Measurements from ENCODE around the gene CYFIP1.

CYFIP1 gene

DNA sequence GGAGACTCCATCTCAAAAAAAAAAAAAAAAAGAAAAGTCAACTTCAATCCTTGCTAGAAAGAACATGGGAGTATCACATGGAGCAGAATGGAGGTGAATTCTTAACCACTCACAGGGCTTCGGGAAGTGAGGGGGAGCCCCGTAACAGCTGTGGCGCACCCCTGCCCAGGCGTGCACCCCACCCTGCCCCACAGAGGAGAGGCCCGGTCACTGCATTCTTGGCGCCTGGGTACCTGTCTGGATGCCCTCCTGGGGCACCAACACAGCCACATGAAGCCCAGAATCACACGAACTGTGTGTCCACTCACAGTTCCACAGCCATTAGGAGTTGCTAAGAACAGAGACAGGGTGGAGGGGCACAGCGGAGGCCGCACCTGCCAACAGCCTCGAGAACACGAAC, 89.9 kb downstream of the CYFIP1 start:
- no peak for DNase-seq (ENCODE audit: low spot score)
- TF ChIP-seq, protein P1, sequence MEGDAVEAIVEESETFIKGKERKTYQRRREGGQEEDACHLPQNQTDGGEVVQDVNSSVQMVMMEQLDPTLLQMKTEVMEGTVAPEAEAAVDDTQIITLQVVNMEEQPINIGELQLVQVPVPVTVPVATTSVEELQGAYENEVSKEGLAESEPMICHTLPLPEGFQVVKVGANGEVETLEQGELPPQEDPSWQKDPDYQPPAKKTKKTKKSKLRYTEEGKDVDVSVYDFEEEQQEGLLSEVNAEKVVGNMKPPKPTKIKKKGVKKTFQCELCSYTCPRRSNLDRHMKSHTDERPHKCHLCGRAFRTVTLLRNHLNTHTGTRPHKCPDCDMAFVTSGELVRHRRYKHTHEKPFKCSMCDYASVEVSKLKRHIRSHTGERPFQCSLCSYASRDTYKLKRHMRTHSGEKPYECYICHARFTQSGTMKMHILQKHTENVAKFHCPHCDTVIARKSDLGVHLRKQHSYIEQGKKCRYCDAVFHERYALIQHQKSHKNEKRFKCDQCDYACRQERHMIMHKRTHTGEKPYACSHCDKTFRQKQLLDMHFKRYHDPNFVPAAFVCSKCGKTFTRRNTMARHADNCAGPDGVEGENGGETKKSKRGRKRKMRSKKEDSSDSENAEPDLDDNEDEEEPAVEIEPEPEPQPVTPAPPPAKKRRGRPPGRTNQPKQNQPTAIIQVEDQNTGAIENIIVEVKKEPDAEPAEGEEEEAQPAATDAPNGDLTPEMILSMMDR (conservative IDR thresholded peaks at IDR 0.05; ENCODE audit: low read depth), result no peak
- POLR2A ChIA-PET (ENCODE audit: low non-redundant PET), result no interaction called here
- H3K27ac ChIP-seq, result no peak overlapping the region
- CTCF ChIA-PET, result no interaction called here

- TF ChIP-seq, protein P1 (conservative IDR thresholded peaks at IDR 0.05; ENCODE audit: low read depth), result no peak
- no peak for DNase-seq (ENCODE audit: low spot score)
- ChIA-PET CTCF (no interaction called here), POLR2A (ENCODE audit: low non-redundant PET) (no interaction called here)
- peak overlapping the region; percentile 56 for H3K27ac ChIP-seq
Observed at GRCh38 chr15:22889146-22889818, 90.9 kb downstream of the CYFIP1 start.

GRCh38 chr15:22888120-22888859, 91.9 kb downstream of the CYFIP1 start:
- peak overlapping the region; percentile 58 for H3K27ac ChIP-seq
- CTCF ChIA-PET, result no interaction called here
- DNase-seq (ENCODE audit: low spot score), result peak; percentile 84
- TF ChIP-seq, protein P1 (conservative IDR thresholded peaks at IDR 0.05; ENCODE audit: low read depth), result no peak
- POLR2A ChIA-PET (ENCODE audit: low non-redundant PET), result interaction anchor here (0.5 kb wide), 1 partner anchor 10 kb away, joined by 3 read pairs; no protein-coding TSS in a partner anchor

DNA sequence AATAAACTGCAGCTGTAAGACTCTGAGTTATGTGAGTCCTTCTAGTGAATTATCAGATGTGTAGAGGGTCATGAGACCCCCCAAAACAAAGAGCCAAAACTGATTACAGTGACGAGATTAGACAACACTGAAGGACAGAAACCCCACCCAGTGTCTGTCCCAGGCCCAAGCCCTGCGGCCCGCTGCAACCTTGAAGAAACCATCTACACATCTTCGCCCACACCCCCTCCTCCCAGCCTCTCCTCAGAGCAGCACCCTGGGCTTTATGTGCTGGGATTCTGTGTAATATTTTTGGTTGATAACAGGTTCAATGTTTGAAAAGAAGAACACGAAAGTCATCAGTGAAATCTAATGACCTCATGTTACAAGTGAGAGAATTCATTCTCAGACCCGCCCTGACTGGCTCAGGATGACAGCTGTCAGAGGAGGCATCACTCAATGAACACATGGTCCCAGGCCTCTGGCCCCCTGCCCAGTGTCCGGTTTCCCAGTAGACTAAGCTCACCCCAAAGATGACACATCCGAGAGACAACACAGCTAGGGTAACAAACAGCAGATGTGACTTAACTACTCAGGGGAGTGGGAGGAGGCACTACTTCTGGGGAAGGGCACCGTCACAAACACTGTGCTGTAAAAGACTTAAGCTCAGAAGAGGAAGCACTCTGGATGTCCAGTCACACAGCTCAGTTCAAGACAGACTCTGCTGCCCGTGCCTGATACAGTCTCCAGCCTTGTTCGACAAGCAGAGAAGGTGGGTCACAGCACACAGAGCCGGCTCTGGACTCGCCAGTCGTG, 92.8 kb downstream of the CYFIP1 start:
- peak overlapping the region; percentile 58 for H3K27ac ChIP-seq
- ChIA-PET POLR2A (ENCODE audit: low non-redundant PET) (interaction anchor here (0.5 kb wide), 1 partner anchor 11 kb away, joined by 3 read pairs; no protein-coding TSS in a partner anchor), CTCF (no interaction called here)
- peak; percentile 41 for DNase-seq (ENCODE audit: low spot score)
- TF ChIP-seq, protein P1 (conservative IDR thresholded peaks at IDR 0.05; ENCODE audit: low read depth), result no peak

DNA sequence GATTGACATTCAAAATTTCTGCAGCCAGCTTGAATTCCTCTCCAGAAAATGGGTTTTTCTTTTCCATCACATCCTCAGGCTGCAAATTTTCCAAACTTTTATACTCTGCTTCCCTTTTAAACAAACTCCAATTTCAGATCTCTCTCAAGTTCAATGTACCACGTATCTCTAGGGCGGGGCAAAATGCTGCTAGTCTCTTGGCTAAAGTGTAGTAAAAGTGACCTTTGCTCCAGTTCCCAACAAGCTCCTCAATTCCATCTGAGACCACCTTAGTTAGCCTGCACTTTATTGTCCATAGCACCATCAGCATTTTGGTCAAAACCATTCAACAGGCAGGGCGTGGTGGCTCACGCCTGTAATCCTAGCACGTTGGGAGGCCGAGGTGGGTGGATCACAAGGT, 95.0 kb downstream of the CYFIP1 start:
- DNase-seq (ENCODE audit: low spot score), result no peak
- H3K27ac ChIP-seq, result no peak overlapping the region
- POLR2A ChIA-PET (ENCODE audit: low non-redundant PET), result no interaction called here
- CTCF ChIA-PET, result interaction anchor here (1.1 kb wide), 1 partner anchor 8 kb away, joined by 4 read pairs; no protein-coding TSS in a partner anchor
- TF ChIP-seq, protein P1 (conservative IDR thresholded peaks at IDR 0.05; ENCODE audit: low read depth), result no peak

DNA sequence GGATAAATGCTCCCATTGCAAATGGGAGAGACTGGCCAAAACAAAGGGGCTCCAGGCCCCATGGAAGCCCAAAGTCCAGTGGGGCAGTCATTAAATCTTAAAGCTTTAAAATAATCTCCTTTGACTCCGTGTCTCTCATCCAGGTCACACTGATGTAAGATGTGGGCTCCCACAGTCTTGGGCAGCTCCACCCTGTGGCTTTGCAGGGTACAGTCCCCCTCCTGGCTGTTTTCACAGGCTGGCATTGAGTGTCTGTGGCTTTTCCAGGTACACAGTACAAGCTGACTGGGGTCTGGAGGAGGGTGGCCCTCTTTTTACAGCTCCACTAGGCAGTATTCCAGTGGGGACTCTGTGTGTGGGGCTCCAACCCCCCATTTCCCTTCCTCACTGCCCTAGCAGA, 95.8 kb downstream of the CYFIP1 start:
- CTCF ChIA-PET, result interaction anchor here (0.5 to 1.1 kb wide), 2 partner anchors 9 to 109 kb away, joined by 4 read pairs; no protein-coding TSS in a partner anchor
- no peak overlapping the region for H3K27ac ChIP-seq
- no peak for DNase-seq (ENCODE audit: low spot score)
- POLR2A ChIA-PET (ENCODE audit: low non-redundant PET), result no interaction called here
- TF ChIP-seq, protein P1 (conservative IDR thresholded peaks at IDR 0.05; ENCODE audit: low read depth), result no peak
